DOHH2 (cell line): ENCODE data around the gene KCNN4.

Source experiments
- EZH2phosphoT487 ChIP-seq: fragments of 200-600 bp; sonication (generic); IDR thresholded peaks from 2 replicates; pipeline ENCODE4 v1.6.1; 2017; ENCODE audit warnings: borderline replicate concordance, mild to moderate bottlenecking, antibody characterized with exemption, low read length, moderate library complexity, mixed read lengths
- TF ChIP-seq, protein P1 (sequence below): fragments of 200-600 bp; sonication (generic); IDR thresholded peaks from one replicate; pipeline ENCODE4 v1.5.1; 2014; ENCODE audit warnings: antibody characterized with exemption, mild to moderate bottlenecking, low read depth, low read length; ENCODE audit not compliant: poor library complexity, severe bottlenecking

DNA sequence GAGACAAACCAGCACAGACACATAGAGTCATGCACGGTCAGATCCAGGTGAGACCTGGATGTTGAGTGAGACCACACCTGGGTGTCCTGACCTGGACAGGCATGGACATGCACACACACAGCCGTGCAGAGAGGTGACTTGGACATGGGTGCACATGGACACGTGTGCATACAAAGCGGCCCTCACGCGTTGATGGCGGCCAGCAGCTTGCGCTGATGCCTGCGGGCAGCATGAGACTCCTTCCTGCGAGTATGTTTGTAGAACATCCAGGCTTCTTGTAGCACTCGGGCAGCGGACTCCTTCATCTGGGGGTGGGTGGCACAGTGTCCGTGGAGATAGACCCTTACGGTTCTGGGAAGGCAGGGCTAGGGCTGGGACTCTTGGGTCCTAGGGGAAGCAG is 11.5 kb downstream of the KCNN4 start:
- TF ChIP-seq, protein P1, sequence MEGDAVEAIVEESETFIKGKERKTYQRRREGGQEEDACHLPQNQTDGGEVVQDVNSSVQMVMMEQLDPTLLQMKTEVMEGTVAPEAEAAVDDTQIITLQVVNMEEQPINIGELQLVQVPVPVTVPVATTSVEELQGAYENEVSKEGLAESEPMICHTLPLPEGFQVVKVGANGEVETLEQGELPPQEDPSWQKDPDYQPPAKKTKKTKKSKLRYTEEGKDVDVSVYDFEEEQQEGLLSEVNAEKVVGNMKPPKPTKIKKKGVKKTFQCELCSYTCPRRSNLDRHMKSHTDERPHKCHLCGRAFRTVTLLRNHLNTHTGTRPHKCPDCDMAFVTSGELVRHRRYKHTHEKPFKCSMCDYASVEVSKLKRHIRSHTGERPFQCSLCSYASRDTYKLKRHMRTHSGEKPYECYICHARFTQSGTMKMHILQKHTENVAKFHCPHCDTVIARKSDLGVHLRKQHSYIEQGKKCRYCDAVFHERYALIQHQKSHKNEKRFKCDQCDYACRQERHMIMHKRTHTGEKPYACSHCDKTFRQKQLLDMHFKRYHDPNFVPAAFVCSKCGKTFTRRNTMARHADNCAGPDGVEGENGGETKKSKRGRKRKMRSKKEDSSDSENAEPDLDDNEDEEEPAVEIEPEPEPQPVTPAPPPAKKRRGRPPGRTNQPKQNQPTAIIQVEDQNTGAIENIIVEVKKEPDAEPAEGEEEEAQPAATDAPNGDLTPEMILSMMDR, result no peak
- TF ChIP-seq EZH2phosphoT487, result no peak
